Measurements from ENCODE around the gene GALNT13. TPM values are rescaled to one million over a fixed set of nuclear protein-coding genes. Genes with fewer than 3 reads are reported as not detected.

GALNT13 gene
- polyA plus RNA-seq, 3 donors: not detected

DNA sequence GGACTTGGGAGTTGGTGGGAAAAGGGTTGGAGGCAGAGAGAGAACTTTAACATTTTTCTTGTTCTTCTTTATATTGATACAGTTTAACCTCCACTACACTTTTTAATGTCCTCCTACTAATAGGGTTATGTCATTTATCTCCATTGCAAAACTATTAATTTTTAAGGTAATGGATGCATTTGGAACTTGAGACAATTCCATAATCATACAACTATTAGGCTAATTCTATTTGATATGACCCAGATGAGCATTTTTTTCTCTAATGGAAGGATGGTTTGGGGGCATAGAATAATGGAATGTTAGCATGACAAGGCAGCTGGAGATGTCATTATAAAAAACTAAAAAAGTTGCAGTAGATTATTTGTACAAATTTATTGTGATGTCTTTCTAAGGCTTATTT is 587.6 kb downstream of the GALNT13 start:
- no peaks in the 10 kb centered on the region for H3K36me3 Mint-ChIP-seq
- H3K4me3 Mint-ChIP-seq: no peak overlapping the region
- H3K27me3 ChIP-seq (ENCODE audit: control insufficient read depth in 2 of 2, insufficient read depth in 2 of 2, low read length in 2 of 2): no peaks in the 10 kb centered on the region
- H3K79me2 ChIP-seq (ENCODE audit: insufficient read depth, low read length): no peaks in the 10 kb centered on the region
- no peaks in the 10 kb centered on the region for H3K9me3 Mint-ChIP-seq
- no peak overlapping the region for H3K9ac ChIP-seq (ENCODE audit: insufficient read depth, low read length, poor library complexity, severe bottlenecking)
- H2AFZ ChIP-seq (ENCODE audit: insufficient read depth, low read depth, low read length, poor library complexity, severe bottlenecking): no peak overlapping the region
- TF ChIP-seq, protein P1, sequence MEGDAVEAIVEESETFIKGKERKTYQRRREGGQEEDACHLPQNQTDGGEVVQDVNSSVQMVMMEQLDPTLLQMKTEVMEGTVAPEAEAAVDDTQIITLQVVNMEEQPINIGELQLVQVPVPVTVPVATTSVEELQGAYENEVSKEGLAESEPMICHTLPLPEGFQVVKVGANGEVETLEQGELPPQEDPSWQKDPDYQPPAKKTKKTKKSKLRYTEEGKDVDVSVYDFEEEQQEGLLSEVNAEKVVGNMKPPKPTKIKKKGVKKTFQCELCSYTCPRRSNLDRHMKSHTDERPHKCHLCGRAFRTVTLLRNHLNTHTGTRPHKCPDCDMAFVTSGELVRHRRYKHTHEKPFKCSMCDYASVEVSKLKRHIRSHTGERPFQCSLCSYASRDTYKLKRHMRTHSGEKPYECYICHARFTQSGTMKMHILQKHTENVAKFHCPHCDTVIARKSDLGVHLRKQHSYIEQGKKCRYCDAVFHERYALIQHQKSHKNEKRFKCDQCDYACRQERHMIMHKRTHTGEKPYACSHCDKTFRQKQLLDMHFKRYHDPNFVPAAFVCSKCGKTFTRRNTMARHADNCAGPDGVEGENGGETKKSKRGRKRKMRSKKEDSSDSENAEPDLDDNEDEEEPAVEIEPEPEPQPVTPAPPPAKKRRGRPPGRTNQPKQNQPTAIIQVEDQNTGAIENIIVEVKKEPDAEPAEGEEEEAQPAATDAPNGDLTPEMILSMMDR (IDR thresholded peaks at IDR 0.05): no peak
- H3K27me3 Mint-ChIP-seq (ENCODE audit: low read depth in 3 of 3): peaks cover 0 to 1% (median 0%) of the 10 kb centered on the region in 3 donors
- no peaks in the 10 kb centered on the region for H4K20me1 ChIP-seq (ENCODE audit: insufficient read depth, low read length)
- intact Hi-C loops (cut with micrococcal nuclease): no loop called here
- H3K4me1 ChIP-seq (ENCODE audit: control insufficient read depth in 1 of 2, insufficient read depth in 2 of 2, low read length in 2 of 2): no peaks in the 10 kb centered on the region
- DNase-seq: no peak
- no peak overlapping the region for H3K27ac Mint-ChIP-seq
- H3K4me3 ChIP-seq (replicated peaks in 1 of 3; ENCODE audit: low read depth in 2 of 3, low read length in 3 of 3): no peak overlapping the region
- no peaks in the 10 kb centered on the region for H3K9me3 ChIP-seq (replicated peaks in 1 of 2; ENCODE audit: control insufficient read depth in 1 of 2, insufficient read depth in 1 of 2, low read length in 2 of 2)
- H3K36me3 ChIP-seq (replicated peaks in 1 of 2; ENCODE audit: control insufficient read depth in 1 of 2, insufficient read depth in 2 of 2, low read length in 2 of 2): no peaks in the 10 kb centered on the region
- no peak overlapping the region for H3K27ac ChIP-seq (ENCODE audit: low read depth in 1 of 2, low read length in 2 of 2)
- no peak overlapping the region for H3K4me2 ChIP-seq (replicated peaks; ENCODE audit: extremely low read depth, low read length, poor library complexity, severe bottlenecking)
- peaks cover 6% of the 10 kb centered on the region for H3K4me1 Mint-ChIP-seq

GRCh38 chr2:154462634-154463033 is 590.9 kb downstream of the GALNT13 start:
- Histone ChIP-seq H2AFZ (ENCODE audit: insufficient read depth, low read depth, low read length, poor library complexity, severe bottlenecking) (no peak overlapping the region), H3K79me2 (ENCODE audit: insufficient read depth, low read length) (no peaks in the 10 kb centered on the region), H3K27ac (ENCODE audit: low read depth in 1 of 2, low read length in 2 of 2) (no peak overlapping the region), H3K27me3 (ENCODE audit: control insufficient read depth in 2 of 2, insufficient read depth in 2 of 2, low read length in 2 of 2) (no peaks in the 10 kb centered on the region), H3K4me1 (ENCODE audit: control insufficient read depth in 1 of 2, insufficient read depth in 2 of 2, low read length in 2 of 2) (no peaks in the 10 kb centered on the region), H3K36me3 (replicated peaks in 1 of 2; ENCODE audit: control insufficient read depth in 1 of 2, insufficient read depth in 2 of 2, low read length in 2 of 2) (no peaks in the 10 kb centered on the region), H3K4me2 (replicated peaks; ENCODE audit: extremely low read depth, low read length, poor library complexity, severe bottlenecking) (no peak overlapping the region), H4K20me1 (ENCODE audit: insufficient read depth, low read length) (no peaks in the 10 kb centered on the region), H3K9ac (ENCODE audit: insufficient read depth, low read length, poor library complexity, severe bottlenecking) (no peak overlapping the region), H3K4me3 (replicated peaks in 1 of 3; ENCODE audit: low read depth in 2 of 3, low read length in 3 of 3) (no peak overlapping the region), H3K9me3 (replicated peaks in 1 of 2; ENCODE audit: control insufficient read depth in 1 of 2, insufficient read depth in 1 of 2, low read length in 2 of 2) (no peaks in the 10 kb centered on the region)
- Mint-ChIP-seq H3K9me3 (peaks cover 0 to 3% (median 0%) of the 10 kb centered on the region in 7 donors), H3K36me3 (no peaks in the 10 kb centered on the region), H3K4me1 (peaks cover 4% of the 10 kb centered on the region), H3K27me3 (ENCODE audit: low read depth in 3 of 3) (peaks cover 0 to 1% (median 1%) of the 10 kb centered on the region in 3 donors), H3K27ac (no peak overlapping the region), H3K4me3 (no peak overlapping the region)
- TF ChIP-seq, protein P1 (IDR thresholded peaks at IDR 0.05): no peak
- intact Hi-C loops (cut with micrococcal nuclease): no loop called here
- no CpG with 5 or more reads among the region's 5 CpGs for WGBS (ENCODE audit: insufficient coverage)
- no peak for DNase-seq

Data from CD14-positive monocyte (primary cell).